Stimulated activated CD8-positive, alpha-beta memory T cell treated with anti-CD3 and anti-CD28 coated beads, Interleukin-2, amount 100 ng/mL, for 1 hour (primary cell): ENCODE data around the gene OR7C1.
"Not testable (repeated sequence)": the region's sequence is repeated elsewhere in the genome, so short reads cannot be mapped to it uniquely, and the experiment has no call there.

Experiments used
- DNase-seq, 2 donors: peaks; one replicate each; pipeline ENCODE4 v3.0.0-alpha.2; 2020; ENCODE audit warnings: low read depth in 2 of 2

OR7C1 gene

GRCh38 chr19:14767466-14767971, 67.5 kb downstream of the OR7C1 start:
- no peak for DNase-seq

GRCh38 chr19:14765841-14766240, 69.1 kb downstream of the OR7C1 start:
- DNase-seq = not testable (repeated sequence)

- not testable (repeated sequence) for DNase-seq
These were observed 69.6 kb downstream of the OR7C1 start for GRCh38 chr19:14765403-14765802.

GRCh38 chr19:14764401-14764800, 70.6 kb downstream of the OR7C1 start:
- no peak for DNase-seq

- DNase-seq = no peak
These were observed 71.4 kb downstream of the OR7C1 start for GRCh38 chr19:14763497-14764145.

- no peak for DNase-seq
These were observed 72.9 kb downstream of the OR7C1 start for GRCh38 chr19:14762111-14762510.

GRCh38 chr19:14761607-14762006, 73.4 kb downstream of the OR7C1 start:
- DNase-seq = no peak

- no peak for DNase-seq
These were observed 76.2 kb downstream of the OR7C1 start for GRCh38 chr19:14758816-14759215.

GRCh38 chr19:14748601-14749000, 86.4 kb downstream of the OR7C1 start:
- DNase-seq = no peak
